Stomach smooth muscle (tissue), 2 donors: ENCODE data around the gene PTH1R.

Source experiments
- H3K27ac ChIP-seq: one replicate; pipeline ENCODE4 v1.7.0; 2013; ENCODE audit warnings: mild to moderate bottlenecking, low read length, inconsistent platforms
- H3K27me3 ChIP-seq, 2 donors: one replicate each; pipeline ENCODE4 v1.7.0; 2013; ENCODE audit warnings: low read length in 2 of 2; ENCODE audit not compliant: insufficient read depth in 2 of 2, control insufficient read depth in 1 of 2
- H3K36me3 ChIP-seq, 2 donors: one replicate each; pipeline ENCODE4 v1.7.0; 2013; ENCODE audit warnings: low read length in 2 of 2; ENCODE audit not compliant: control insufficient read depth in 2 of 2, insufficient read depth in 2 of 2
- H3K4me1 ChIP-seq: one replicate; pipeline ENCODE4 v1.7.0; 2013; ENCODE audit warnings: low read length; ENCODE audit not compliant: control insufficient read depth, insufficient read depth
- H3K4me3 ChIP-seq, 2 donors: one replicate each; pipeline ENCODE4 v1.7.0; 2013; ENCODE audit warnings: low read length in 2 of 2
- H3K9ac ChIP-seq, 2 donors: one replicate each; pipeline ENCODE4 v1.7.0; 2013; ENCODE audit warnings: low read length in 2 of 2, mild to moderate bottlenecking in 1 of 2
- H3K9me3 ChIP-seq, 2 donors: one replicate each; pipeline ENCODE4 v1.7.0; 2013; ENCODE audit warnings: low read length in 2 of 2; ENCODE audit not compliant: control insufficient read depth in 2 of 2
- donor health status: healthy.
- donor health status: Pancreatic carcinoma.

The PTH1R gene

GRCh38 chr3:46884929-46885328 is 7.4 kb downstream of the PTH1R start:
- Histone ChIP-seq H3K36me3 (no peaks in the 10 kb centered on the region), H3K9me3 (no peaks in the 10 kb centered on the region), H3K27me3 (peaks cover 6 to 22% of the 10 kb centered on the region in 2 donors), H3K9ac (no peak overlapping the region), H3K27ac (no peak overlapping the region), H3K4me3 (no peak overlapping the region), H3K4me1 (peaks cover 27% of the 10 kb centered on the region)

- Histone ChIP-seq H3K9me3 (no peaks in the 10 kb centered on the region), H3K27me3 (peaks cover 6 to 22% of the 10 kb centered on the region in 2 donors), H3K9ac (no peak overlapping the region), H3K4me3 (no peak overlapping the region), H3K36me3 (no peaks in the 10 kb centered on the region), H3K4me1 (peaks cover 27% of the 10 kb centered on the region), H3K27ac (no peak overlapping the region)
Observed at GRCh38 chr3:46885612-46886011, 8.1 kb downstream of the PTH1R start.

GRCh38 chr3:46887980-46888494 is 10.5 kb downstream of the PTH1R start:
- Histone ChIP-seq H3K27ac (no peak overlapping the region), H3K4me3 (no peak overlapping the region), H3K4me1 (peaks cover 31% of the 10 kb centered on the region), H3K36me3 (no peaks in the 10 kb centered on the region), H3K9ac (no peak overlapping the region), H3K9me3 (no peaks in the 10 kb centered on the region), H3K27me3 (peaks cover 6 to 10% of the 10 kb centered on the region in 2 donors)

DNA sequence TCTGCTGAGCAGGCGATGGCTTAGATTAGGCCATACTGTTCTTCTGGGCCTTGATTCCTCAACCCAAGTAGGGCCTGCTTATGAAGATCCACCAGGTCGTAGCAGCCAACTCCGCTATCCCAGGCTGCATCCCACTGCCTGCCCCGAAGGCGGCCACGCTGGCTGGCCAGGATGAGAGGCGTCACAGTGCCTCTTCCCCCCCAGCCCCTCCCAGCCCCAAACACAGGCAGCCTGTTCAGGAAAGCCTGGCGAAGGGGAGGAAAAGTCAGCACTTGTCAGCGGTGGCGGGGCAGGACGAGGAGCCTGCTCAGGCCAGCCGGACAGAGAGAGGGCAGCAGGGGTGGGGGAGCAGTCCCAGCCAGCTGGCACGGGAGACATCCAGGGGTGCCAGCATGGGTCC is 11.2 kb downstream of the PTH1R start:
- Histone ChIP-seq H3K27me3 (peaks cover 3 to 6% of the 10 kb centered on the region in 2 donors), H3K4me3 (no peak overlapping the region), H3K4me1 (peaks cover 32% of the 10 kb centered on the region), H3K27ac (no peak overlapping the region), H3K36me3 (no peaks in the 10 kb centered on the region), H3K9me3 (no peaks in the 10 kb centered on the region), H3K9ac (no peak overlapping the region)

DNA sequence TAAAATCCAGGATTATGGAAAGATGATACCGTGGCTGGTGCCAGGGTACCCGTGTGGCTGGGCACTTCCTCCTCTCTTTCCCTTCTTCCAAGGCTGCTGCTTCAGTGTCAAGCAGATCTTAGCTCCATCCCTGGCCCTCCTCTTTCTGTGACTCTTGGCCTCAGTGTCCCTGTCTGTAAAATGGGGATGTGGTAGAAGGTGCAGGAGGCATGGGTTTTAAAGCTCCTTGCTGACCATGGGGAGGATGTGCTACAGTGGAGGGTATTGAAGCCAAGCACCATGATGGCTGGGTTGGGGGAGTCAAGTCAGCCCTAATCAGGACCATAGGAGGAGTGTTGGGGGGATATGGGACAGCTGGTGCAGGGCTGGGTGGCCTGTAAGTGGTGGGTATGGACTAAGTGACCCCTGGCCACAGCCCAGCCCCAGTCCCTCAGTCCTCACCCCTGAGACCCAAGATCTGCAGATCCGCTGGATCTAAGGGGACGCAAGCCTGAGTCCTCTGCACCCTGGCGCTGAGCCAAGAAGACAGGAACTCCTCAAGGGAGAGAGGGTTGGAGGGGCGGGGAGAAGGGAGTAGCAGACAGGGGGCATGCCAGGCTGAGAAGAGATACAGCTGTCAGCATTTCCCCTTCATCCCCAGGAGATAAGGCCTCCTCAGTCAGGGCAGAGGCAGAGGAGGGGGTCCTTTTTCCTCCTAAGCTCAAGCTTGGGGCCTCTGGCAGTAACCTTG is 12.0 kb downstream of the PTH1R start:
- Histone ChIP-seq H3K27me3 (no peaks in the 10 kb centered on the region), H3K27ac (no peak overlapping the region), H3K36me3 (no peaks in the 10 kb centered on the region), H3K9me3 (no peaks in the 10 kb centered on the region), H3K9ac (no peak overlapping the region), H3K4me1 (peaks cover 28% of the 10 kb centered on the region), H3K4me3 (no peak overlapping the region)

DNA sequence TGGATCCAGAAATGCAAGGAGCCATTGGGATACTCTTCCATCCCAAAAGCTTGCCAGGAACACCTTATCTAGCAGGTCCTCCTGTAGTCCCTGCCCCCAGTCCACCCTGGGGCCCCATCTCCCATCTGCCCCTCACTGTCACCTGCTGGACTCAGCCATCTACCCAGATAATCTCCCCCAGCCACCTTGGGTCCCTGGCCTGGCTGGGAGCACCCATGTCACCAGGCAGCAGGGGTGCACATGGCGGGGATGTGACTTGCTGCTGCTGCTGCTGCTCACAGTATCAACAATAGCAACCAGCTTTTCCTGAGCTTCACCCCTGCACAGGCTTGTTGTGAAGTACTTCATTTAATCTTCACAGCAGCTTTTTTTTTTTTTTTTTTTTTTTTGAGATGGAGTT is 12.6 kb downstream of the PTH1R start:
- no peaks in the 10 kb centered on the region for H3K36me3 ChIP-seq
- H3K4me3 ChIP-seq: no peak overlapping the region
- no peak overlapping the region for H3K27ac ChIP-seq
- no peaks in the 10 kb centered on the region for H3K9me3 ChIP-seq
- peaks cover 24% of the 10 kb centered on the region for H3K4me1 ChIP-seq
- H3K27me3 ChIP-seq: no peaks in the 10 kb centered on the region
- H3K9ac ChIP-seq: no peak overlapping the region

DNA sequence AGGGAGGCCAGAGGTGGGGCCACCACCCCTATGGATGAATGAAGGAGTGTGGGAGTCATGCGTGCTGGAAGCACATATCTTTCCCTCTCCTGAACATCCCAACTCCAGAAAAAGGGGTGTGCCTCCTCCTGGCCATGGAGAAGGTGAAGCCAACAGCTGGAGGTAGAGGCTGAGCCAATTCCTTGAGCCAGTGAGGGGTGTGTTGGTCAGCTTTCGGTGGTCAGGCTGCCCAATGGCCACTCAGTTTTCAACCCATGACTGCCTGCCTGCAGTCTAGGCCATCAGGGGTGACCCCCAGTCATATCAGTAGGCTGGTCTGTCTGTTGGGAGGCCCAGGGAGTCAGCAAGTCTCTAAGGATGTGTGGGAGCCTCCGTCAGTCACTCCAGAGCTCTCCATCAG is 13.6 kb downstream of the PTH1R start:
- Histone ChIP-seq H3K4me3 (no peak overlapping the region), H3K9ac (no peak overlapping the region), H3K9me3 (no peaks in the 10 kb centered on the region), H3K27ac (no peak overlapping the region), H3K36me3 (no peaks in the 10 kb centered on the region), H3K27me3 (no peaks in the 10 kb centered on the region), H3K4me1 (peaks cover 24% of the 10 kb centered on the region)

- Histone ChIP-seq H3K27ac (no peak overlapping the region), H3K4me3 (peak overlapping the region; percentile 52 to 74), H3K27me3 (peaks cover 0 to 4% of the 10 kb centered on the region in 2 donors), H3K4me1 (peaks cover 24% of the 10 kb centered on the region), H3K9me3 (no peaks in the 10 kb centered on the region), H3K36me3 (no peaks in the 10 kb centered on the region), H3K9ac (peak overlapping the region in 1 of 2 donors; percentile 0)
Observed at GRCh38 chr3:46892285-46893145, 15.0 kb downstream of the PTH1R start.

GRCh38 chr3:46893146-46893748 is 15.7 kb downstream of the PTH1R start:
- H3K27me3 ChIP-seq: peaks cover 2 to 10% of the 10 kb centered on the region in 2 donors
- no peak overlapping the region for H3K27ac ChIP-seq
- H3K4me3 ChIP-seq: peak overlapping the region in 1 of 2 donors; percentile 74
- H3K9me3 ChIP-seq: no peaks in the 10 kb centered on the region
- no peak overlapping the region for H3K9ac ChIP-seq
- no peaks in the 10 kb centered on the region for H3K36me3 ChIP-seq
- H3K4me1 ChIP-seq: peaks cover 24% of the 10 kb centered on the region

GRCh38 chr3:46893763-46894162 is 16.2 kb downstream of the PTH1R start:
- Histone ChIP-seq H3K4me1 (peaks cover 28% of the 10 kb centered on the region), H3K27me3 (peaks cover 2 to 14% of the 10 kb centered on the region in 2 donors), H3K9ac (no peak overlapping the region), H3K27ac (no peak overlapping the region), H3K4me3 (peak overlapping the region in 1 of 2 donors; percentile 3), H3K36me3 (no peaks in the 10 kb centered on the region), H3K9me3 (no peaks in the 10 kb centered on the region)
